Parathyroid adenoma (tissue), 2 donors: ENCODE measurements around the gene PRKG1.

Experiments used
- H2AFZ ChIP-seq: fragments of 300-600 bp; sonication (generic); one replicate; pipeline ENCODE4 v1.7.0; 2017; ENCODE audit warnings: antibody characterized with exemption, mild to moderate bottlenecking
- H3K27ac ChIP-seq: fragments of 300-600 bp; sonication (generic); one replicate; pipeline ENCODE4 v1.7.0; 2017
- H3K27me3 ChIP-seq: fragments of 300-600 bp; sonication (generic); one replicate; pipeline ENCODE4 v1.7.0; 2017; ENCODE audit warnings: low read length; ENCODE audit not compliant: control insufficient read depth, insufficient read depth
- H3K36me3 ChIP-seq: fragments of 300-600 bp; sonication (generic); one replicate; pipeline ENCODE4 v1.7.0; 2017; ENCODE audit warnings: low read length; ENCODE audit not compliant: control insufficient read depth, insufficient read depth
- H3K4me1 ChIP-seq: fragments of 300-600 bp; sonication (generic); one replicate; pipeline ENCODE4 v1.7.0; 2017; ENCODE audit warnings: control low read depth
- H3K4me2 ChIP-seq: fragments of 300-600 bp; sonication (generic); one replicate; pipeline ENCODE4 v1.7.0; 2017; ENCODE audit warnings: low read length
- H3K4me3 ChIP-seq: fragments of 300-600 bp; sonication (generic); one replicate; pipeline ENCODE4 v1.7.0; 2017; ENCODE audit warnings: low read depth, low read length
- H3K79me2 ChIP-seq: fragments of 300-600 bp; sonication (generic); one replicate; pipeline ENCODE4 v1.7.0; 2017; ENCODE audit warnings: control low read depth
- H3K9ac ChIP-seq: fragments of 300-600 bp; sonication (generic); one replicate; pipeline ENCODE4 v1.7.0; 2017; ENCODE audit warnings: mild to moderate bottlenecking
- H3K9me3 ChIP-seq: fragments of 300-600 bp; sonication (generic); one replicate; pipeline ENCODE4 v1.7.0; 2017; ENCODE audit warnings: low read length; ENCODE audit not compliant: control insufficient read depth
- TF ChIP-seq, protein P1 (sequence below): fragments of 300-600 bp; sonication (generic); IDR thresholded peaks from one replicate; pipeline ENCODE4 v1.7.0; 2017; ENCODE audit warnings: antibody characterized with exemption, mild to moderate bottlenecking
- donor health status: primary hyperparathyroidism.

PRKG1 gene

DNA sequence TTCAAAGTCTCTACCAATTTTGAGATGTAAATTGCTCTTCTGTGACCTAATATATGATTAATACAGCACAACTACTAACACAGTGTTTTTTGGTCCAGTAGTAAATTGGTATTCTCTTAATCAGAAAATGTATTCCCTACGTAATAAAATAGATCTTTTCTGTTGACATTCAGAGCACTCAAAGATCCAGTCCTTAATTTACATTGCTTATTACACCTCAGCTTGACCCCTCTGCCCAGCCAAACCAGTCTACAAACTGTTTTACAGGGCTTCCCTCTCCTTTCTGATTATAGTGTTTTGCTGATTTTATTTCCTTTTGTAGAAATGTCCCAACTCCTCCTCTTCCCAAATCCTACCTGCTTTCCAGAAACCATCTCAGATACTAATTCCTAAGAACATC lies 293.4 kb downstream of the PRKG1 start:
- no peak overlapping the region for H3K4me2 ChIP-seq
- no peak overlapping the region for H3K27ac ChIP-seq
- H3K4me1 ChIP-seq = no peaks in the 10 kb centered on the region
- TF ChIP-seq, protein P1, sequence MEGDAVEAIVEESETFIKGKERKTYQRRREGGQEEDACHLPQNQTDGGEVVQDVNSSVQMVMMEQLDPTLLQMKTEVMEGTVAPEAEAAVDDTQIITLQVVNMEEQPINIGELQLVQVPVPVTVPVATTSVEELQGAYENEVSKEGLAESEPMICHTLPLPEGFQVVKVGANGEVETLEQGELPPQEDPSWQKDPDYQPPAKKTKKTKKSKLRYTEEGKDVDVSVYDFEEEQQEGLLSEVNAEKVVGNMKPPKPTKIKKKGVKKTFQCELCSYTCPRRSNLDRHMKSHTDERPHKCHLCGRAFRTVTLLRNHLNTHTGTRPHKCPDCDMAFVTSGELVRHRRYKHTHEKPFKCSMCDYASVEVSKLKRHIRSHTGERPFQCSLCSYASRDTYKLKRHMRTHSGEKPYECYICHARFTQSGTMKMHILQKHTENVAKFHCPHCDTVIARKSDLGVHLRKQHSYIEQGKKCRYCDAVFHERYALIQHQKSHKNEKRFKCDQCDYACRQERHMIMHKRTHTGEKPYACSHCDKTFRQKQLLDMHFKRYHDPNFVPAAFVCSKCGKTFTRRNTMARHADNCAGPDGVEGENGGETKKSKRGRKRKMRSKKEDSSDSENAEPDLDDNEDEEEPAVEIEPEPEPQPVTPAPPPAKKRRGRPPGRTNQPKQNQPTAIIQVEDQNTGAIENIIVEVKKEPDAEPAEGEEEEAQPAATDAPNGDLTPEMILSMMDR = no peak
- H3K36me3 ChIP-seq = no peaks in the 10 kb centered on the region
- peaks cover 3% of the 10 kb centered on the region for H3K79me2 ChIP-seq
- H3K27me3 ChIP-seq = no peaks in the 10 kb centered on the region
- H2AFZ ChIP-seq = no peak overlapping the region
- no peak overlapping the region for H3K4me3 ChIP-seq
- H3K9ac ChIP-seq = no peak overlapping the region
- H3K9me3 ChIP-seq = no peaks in the 10 kb centered on the region

DNA sequence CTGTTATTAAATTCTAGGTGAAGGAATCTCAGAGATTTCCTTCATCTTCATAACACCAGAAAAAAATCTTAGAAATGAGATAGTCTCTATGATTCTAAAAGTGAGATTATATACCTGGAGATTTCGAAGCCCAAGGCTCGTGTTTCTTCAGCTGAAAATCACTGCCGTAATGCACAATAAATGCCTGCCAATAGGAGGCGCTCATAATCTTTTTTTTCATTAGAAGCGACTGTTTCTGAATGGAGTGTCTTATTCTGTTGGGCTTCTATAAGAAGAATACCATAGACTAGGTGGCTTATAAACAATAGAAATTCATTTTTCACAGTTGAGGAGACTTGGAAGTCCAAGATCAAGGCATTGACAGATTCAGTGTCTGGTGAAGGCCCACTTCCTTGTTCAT lies 294.7 kb downstream of the PRKG1 start:
- Histone ChIP-seq H3K27ac (no peak overlapping the region), H3K79me2 (peaks cover 3% of the 10 kb centered on the region), H3K4me3 (no peak overlapping the region), H3K27me3 (no peaks in the 10 kb centered on the region), H2AFZ (no peak overlapping the region), H3K9ac (no peak overlapping the region), H3K9me3 (no peaks in the 10 kb centered on the region), H3K36me3 (no peaks in the 10 kb centered on the region), H3K4me2 (no peak overlapping the region), H3K4me1 (no peaks in the 10 kb centered on the region)
- TF ChIP-seq, protein P1 = no peak

DNA sequence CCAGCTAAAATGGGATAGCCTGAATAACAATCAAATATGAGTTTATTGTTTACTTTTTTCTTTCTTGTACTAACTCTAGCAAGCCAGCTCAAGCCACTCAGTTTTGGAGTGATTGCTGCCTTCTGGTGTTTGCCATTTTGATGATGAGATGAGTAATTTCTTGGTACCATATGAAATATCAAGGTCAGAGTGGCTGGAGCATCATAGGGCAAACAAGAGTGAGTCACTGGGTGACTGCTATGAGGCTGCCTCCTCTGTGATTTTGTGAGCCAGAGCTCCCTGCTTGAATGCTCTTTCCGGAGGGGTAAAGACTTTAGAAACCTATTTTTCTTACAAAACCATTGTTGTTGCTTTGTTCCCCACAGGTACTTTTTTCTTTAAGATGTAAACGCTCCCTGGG lies 295.6 kb downstream of the PRKG1 start:
- Histone ChIP-seq H2AFZ (no peak overlapping the region), H3K4me1 (no peaks in the 10 kb centered on the region), H3K36me3 (no peaks in the 10 kb centered on the region), H3K27me3 (no peaks in the 10 kb centered on the region), H3K79me2 (peaks cover 3% of the 10 kb centered on the region), H3K9ac (no peak overlapping the region), H3K9me3 (no peaks in the 10 kb centered on the region), H3K4me3 (no peak overlapping the region), H3K4me2 (no peak overlapping the region), H3K27ac (no peak overlapping the region)
- TF ChIP-seq, protein P1 = no peak

DNA sequence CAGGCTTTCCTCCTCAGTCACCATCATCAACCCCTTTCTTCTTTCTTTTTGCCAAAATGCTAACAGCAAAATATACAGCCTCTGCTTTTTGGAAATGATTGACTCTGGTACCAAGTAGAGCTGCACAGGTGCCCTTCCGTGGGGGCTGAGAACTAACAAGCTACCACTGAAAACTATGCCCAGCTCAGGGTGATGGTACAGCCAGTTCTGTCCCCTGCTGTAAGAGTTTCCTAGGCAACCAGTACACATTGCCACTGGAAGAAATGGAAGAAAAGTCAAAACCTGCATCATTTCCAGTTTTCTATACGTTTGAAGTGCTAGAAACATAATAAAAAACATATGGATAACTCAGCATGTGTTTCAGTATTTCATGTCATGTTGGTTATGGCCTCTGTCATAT lies 297.5 kb downstream of the PRKG1 start:
- Histone ChIP-seq H3K27ac (no peak overlapping the region), H3K9me3 (no peaks in the 10 kb centered on the region), H3K4me2 (no peak overlapping the region), H3K4me3 (no peak overlapping the region), H3K27me3 (no peaks in the 10 kb centered on the region), H3K4me1 (no peaks in the 10 kb centered on the region), H2AFZ (no peak overlapping the region), H3K36me3 (no peaks in the 10 kb centered on the region), H3K79me2 (peaks cover 3% of the 10 kb centered on the region), H3K9ac (no peak overlapping the region)
- TF ChIP-seq, protein P1 = no peak

DNA sequence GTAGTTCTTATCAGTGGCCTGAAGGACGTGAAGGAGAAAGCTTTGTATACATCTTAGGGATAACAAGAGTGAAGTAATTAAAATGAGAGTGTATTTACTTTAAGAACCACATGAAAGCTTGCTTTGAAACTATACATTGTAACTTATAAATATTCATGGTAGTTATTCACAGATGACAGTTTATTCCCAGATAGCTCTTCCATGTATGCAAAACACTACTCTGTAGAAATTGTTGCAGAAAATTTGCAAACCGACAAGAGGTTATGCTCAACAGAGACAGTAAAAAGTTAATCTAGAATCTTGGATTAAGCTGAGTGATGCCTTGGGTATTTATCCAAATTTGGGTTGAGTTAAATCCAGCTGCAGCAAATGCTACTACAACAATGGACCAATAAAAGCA lies 301.5 kb downstream of the PRKG1 start:
- no peak overlapping the region for H3K4me3 ChIP-seq
- H3K9ac ChIP-seq = no peak overlapping the region
- no peaks in the 10 kb centered on the region for H3K79me2 ChIP-seq
- no peak overlapping the region for H3K4me2 ChIP-seq
- H2AFZ ChIP-seq = no peak overlapping the region
- H3K36me3 ChIP-seq = no peaks in the 10 kb centered on the region
- no peaks in the 10 kb centered on the region for H3K9me3 ChIP-seq
- TF ChIP-seq, protein P1 = no peak
- no peak overlapping the region for H3K27ac ChIP-seq
- H3K27me3 ChIP-seq = no peaks in the 10 kb centered on the region
- peaks cover 3% of the 10 kb centered on the region for H3K4me1 ChIP-seq
